SKM-1 treated with dmso at 0.1 percent for 144 hours (cell line): ENCODE results near the gene TEX29.

Source experiments
- DNase-seq: peaks from one replicate; lab custom pipeline; 2025; ENCODE audit not compliant: unreplicated experiment; lab: John Stamatoyannopoulos, UW

The TEX29 gene

DNA sequence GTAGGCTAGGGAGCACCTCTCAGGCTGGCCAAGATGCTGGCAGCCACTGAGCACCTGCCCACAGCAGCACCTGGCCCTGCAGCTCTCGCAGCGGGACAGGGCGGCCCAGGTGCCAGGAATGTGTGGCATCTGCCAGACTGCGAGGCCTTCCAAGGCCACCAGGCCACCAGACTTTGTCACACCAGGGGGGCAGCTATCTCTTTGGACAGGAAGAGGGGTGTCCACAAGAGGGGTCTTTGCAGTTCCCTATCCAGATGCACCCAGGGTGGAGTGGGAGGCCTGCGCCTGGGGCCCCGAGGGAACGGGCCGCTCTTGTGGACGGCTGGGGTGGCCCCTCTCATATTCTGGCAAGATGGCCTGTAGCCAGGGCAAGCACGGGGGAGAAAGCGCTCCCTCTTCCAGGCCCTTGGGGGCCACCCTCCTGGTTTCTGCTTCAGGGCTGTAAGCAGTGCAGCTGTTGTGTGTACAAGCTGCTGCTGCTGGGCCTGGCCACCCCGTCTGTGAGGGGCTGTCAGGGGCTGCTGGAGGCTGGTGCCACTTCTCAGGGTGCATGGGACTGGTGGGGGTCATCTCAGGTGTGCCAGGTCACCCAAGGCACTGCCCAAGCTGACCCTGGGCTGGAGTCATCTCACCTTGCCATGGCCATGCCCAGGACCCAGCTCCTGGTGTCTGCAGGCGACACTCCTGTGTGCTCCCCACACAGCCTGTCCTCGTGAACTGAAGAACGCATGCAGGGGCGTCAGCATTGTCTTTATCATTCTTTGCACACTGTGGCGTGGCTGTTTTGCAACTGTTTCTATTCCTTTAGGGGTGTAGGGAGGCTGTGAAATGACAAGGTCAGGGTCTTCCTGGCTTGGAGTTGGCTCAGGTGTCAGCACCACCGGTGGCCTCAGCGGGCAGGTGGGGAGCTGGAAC is 1.8 kb downstream of the TEX29 start:
- DNase-seq = no peak

DNA sequence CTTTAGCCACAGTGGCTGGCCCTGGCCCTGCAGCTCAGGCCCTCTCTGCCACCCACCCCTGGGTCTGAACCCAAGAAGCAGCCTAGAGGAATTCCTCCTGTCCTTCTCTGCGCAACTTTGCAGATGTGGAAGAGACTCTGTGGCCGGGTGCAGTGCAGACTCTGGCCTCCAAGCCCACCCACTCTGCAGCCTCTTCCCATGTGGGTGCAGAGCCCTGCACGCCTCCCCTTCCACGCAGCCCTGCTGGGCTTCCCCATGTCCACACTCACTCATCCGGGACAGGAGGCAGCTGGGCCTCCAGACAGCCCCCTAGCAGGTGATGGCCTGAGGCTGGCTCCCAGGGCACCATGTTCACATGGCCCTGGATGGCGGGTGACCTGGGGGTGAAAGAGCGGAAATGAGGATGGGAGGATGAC is 2.5 kb downstream of the TEX29 start:
- no peak for DNase-seq

DNA sequence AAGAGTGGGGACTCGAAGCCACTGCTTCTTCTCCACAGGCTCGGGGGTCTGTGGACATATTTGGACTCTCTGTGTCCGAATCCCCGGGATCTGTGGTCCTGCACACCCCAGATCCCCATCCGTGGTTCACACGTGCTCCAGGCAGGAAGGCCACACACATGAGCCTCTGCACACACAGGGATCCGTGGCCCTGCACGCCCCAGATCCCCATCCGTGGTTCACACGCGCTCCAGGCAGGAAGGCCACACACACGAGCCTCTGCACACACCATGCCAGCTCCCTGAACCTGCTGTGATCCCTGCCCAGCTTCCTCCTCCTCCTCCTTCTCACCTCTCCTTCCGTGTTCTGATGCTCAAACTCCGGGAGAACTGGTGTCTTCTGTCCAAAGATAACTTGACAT is 3.1 kb downstream of the TEX29 start:
- no peak for DNase-seq

DNA sequence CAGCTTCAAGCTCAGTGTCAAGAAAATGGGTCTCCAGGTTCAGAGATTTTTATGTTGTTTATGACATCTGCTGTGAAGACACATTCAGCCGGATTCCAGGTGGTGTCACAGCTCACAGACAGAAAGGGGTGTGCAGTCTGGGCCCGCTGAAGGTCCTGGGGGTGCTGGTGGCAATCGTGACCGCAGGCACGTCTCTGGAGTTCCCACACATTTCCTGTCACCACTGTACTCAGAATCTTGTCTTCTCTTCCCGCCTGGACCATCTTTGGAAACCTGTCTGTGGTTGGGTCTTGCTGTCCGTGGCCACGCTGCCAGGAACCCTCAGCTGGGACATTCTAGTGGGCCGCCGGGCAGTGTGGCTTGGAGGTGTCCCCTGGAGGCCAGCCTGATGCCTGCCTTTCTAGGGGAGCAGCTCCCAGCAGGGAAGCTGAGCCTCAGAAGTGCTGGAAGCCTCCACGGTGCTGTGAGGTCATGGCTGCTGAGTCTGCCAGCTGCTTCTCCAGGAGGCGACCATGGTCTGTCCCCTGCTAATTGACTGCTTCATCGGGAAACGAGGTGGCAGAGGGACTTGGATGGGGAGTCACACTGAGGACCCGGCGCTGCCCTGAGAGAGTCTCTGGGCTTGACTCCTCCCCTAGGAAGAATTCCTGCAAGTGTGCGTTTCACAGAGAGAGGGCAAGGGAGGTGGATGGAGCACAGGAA is 3.7 kb downstream of the TEX29 start:
- DNase-seq = no peak

DNA sequence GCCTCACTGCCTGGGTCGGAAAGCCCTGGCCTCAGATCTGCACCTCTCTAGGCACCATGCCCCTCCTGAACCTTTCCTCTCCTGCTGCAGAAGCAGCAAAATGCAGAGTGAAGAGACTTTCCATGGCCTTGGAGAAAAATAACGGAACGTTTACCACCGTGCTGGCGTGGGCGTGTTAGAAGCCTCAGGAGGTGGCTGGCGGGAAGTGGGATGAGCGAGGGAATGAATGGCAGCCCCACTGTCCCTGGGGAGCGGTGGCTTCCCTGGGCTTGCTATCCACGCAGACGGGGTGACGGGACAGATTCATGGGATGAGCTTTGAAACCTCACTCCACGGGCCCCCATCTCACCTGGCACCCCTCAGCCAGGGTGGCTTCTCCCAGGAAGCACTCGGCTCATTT is 4.3 kb downstream of the TEX29 start:
- DNase-seq = no peak

DNA sequence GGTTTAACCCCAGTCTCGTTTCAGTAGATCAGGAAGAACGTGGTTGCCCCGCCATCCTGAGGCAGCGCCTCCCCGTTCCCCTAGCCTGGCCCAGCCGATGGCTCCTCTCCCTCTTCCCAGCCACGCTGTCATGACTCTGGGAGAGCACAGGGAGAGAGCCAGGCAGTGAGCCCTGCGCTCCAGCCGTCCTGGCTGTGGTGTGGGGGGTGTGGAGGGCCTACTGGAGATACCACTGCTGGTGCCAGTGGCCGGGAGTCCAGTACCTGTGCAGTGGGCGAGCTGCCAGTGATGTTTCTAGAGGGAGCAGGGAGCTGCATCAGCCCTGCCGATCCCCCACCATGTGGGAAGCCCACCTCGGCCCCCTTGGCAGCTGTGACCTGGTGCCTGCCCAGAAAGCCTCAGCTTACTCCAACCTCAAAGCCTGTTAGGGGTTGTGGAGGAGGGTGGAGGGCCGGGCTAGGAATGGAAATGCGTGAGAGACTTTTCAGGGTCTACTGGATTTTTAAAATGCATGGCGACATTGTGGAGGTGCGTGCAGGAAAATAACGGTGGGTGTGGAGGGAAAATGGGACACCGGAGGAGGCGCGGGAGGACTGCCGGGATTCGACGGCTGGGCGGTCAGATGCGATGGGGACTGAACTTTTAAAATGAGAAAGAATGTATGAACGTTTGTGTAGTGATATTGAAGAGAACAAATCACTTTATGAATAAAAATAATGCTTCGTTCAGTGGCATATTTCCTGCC is 4.9 kb downstream of the TEX29 start:
- no peak for DNase-seq

DNA sequence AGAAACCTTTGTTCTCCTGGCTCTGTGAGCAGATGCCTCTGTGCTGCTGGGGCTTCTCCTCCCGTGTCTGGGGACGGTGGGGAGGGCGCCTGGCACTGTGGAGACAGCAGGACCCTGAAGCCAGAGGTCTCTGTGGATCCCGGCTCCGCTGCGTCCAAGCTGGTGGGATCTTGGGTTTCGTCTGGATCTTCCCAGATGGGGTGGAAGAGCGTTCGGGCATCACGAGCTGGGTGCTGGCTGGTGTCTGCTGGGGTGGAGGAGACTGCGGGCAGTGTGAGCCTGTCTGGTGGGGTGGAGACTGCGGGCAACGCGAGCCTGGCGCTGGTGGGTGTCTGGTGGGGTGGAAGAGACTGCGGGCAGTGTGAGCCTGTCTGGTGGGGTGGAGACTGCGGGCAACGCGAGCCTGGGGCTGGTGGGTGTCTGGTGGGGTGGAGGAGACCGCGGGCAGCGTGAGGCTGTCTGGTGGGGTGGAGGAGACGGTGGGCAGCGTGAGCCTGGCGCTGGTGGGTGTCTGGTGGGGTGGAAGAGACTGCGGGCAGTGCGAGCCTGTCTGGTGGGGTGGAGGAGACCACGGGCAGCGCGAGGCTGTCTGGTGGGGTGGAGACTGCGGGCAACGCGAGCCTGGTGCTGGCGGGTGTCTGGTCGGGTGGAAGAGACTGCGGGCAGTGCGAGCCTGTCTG is 5.6 kb downstream of the TEX29 start:
- DNase-seq = no peak

DNA sequence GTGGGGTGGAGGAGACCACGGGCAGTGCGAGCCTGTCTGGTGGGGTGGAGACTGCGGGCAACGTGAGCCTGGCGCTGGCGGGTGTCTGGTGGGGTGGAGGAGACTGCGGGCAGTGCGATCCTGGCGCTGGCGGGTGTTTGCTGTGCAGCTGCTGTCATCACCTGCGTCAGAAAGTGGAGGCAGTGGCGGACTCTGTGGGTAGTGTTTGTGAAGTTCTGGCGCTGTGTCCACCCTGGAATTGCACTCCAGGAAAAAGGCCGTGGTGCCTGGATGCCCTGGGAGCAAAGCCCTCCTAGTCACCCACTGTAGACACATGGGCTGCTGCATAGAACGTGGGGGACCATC is 6.2 kb downstream of the TEX29 start:
- no peak for DNase-seq

DNA sequence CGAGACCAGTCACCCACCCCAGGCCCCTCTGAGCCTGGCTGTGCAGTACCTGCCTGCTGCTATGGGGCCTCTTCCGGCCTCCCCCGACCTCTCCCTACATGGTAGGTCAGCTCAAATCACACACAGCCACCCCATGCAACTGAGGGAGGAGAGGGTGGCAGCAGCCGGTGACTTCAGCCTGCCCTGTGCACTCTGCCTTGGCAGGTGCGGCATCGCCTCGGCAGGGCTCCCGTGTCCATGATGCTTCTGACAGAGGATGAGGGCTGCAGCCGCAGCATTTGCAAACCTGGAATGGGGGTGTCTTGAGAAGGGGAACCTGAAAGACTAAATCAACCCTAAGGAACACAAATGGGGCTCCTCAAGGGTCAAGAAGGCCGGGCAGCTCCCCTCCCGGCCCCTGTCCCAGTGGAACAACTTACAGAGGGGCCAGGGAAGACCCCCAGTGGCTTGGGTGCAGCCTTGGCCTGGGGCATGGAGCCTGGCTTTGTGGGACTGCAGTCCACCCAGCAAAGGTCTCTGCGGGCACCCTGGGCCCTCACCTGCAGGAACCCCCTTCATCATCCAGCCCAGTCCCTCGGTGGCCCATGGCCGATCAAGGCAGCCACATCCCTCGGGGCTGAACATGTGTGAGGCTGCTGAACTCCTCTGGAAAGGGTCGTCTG is 6.7 kb downstream of the TEX29 start:
- DNase-seq = no peak

DNA sequence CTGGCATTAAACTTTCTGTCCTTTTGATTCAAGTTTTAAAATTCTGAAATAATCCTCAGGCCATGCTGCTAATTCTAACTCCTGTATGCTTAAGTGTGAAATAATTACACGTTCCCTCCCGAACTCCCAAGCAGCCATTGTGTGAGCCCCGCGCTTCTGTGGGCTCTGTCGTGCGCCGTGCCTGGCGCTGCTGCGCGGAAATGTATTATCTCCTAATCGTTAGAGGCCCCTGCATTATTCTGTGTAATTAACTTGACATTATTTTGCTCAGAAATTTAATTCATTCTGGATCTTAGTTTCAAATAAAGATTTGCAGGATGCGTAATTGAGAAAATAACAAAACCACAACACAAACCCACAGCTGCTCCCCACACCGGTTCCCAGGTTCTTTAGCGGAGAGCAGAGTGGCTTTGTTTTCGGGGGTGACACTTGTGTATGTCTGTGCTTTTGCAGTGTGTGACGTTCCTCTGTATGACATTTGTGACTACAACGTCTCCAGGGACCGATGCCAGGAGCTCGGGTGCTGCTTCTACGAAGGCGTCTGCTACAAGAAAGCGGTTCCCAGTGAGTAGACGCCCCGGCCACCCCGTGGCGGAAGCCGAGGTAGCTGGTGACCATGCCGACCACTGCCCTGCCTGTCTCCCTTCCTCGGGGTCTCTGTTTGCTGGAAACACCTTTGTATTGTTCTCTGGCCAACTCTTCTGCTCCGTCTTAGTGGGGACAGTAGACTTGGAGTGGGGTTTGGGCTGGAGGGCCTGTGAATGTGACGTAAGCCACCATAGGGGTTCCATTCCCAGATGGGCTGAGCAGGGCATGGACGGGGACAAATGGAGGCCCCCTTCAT is 7.5 kb downstream of the TEX29 start:
- DNase-seq = no peak

DNA sequence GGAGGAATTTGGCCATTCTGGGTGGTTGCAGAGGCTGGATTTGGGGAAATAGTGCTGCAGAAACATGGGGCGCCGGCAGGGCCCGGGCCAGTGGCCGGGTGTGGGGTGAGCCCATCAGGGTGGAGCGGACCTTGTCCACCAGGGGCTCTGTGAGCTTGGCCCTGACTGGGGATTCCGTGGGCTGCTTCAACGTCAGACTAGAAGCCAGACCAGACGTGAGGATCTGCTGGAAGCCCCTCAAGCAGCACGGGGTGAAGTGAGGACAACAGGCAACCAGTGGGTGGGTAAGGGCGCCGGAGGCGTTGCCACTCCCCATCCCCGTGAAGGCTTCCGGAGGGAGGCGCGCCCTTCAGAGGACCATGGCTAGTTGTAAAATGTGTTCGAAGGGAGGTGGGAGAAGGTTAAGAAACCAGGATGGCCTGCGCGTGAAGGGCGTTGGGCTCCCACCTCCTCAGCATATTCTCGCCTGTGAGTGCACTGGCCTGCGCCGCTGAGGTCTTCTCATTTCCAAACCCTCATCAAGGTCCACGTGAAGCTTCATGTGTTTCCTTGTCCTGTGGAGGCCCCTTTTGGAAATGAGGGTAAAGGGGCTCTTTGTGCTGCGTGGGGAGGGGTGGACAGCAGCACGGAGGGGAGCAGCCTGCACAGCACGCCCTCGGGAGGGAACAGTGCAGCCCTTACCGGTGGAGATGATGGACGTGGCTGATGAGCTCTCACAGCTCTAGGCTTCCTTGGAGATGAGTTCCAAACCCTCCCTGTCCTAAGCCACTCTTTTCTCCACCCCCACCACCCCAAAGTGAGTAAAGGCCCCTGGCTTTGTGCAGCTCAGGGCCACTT is 8.3 kb downstream of the TEX29 start:
- no peak for DNase-seq

DNA sequence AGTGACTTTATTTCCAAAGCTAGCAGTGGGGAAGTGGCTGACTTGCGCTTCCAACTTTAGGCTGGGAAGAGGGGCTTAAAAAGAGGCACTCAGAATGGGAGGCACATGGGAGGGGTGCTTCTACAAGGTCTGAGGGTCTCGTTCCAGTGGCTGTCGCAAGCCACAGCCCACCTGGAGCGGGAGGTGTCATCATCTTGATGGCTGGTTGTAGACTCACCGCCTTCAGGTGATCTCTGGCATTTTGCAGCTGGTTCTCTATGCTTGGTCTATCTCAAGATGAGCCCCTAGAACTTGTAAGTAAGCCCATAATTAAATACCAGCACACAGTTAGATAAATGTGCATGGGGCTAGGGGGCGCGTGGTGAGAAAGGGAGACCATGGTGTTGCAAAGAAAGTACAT is 9.2 kb downstream of the TEX29 start:
- no peak for DNase-seq

DNA sequence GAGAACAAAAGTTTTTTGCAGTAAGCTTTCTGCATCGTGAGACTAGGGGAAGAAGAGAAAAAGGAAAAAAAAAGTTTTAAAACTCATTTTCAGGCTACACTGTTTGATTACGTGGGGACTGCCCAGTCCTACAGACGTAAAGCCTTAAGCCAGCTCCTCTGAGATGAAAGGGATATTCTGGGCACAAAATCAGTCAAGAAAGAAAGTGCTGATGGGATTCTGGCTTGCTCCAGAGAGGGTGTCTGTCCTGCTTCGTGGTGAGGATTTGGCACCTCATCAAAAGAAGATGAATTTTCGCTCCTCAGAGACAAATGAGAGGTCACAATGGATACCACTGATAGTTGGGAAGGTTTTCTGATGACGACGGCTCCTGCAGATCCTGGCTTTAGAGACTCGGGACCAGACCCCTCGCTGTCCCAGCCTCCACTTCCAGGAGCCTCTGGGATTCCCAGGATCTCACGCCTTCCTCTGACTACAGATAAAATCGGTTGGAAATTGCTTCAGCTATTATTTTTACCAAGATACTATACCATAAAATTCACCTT is 9.7 kb downstream of the TEX29 start:
- no peak for DNase-seq

DNA sequence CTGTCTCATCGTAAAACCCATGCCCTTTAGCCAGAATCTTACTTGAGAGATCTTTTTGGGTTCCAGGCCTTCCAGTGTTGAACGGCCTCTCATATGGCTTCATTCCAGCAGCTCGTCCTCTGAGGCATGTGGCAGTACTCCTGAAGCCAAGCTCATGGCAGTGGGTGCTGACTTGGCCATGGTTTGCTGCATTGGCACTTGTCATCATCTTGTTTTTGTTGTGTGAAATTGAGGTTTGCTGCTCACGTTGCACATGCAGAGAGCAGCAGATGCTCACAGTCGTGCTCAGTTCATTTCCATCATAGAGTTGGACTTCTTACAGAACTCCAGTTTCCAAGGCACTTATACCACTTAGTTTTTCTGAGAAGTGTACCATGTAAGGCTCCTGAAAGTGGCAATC is 14.9 kb downstream of the TEX29 start:
- no peak for DNase-seq

DNA sequence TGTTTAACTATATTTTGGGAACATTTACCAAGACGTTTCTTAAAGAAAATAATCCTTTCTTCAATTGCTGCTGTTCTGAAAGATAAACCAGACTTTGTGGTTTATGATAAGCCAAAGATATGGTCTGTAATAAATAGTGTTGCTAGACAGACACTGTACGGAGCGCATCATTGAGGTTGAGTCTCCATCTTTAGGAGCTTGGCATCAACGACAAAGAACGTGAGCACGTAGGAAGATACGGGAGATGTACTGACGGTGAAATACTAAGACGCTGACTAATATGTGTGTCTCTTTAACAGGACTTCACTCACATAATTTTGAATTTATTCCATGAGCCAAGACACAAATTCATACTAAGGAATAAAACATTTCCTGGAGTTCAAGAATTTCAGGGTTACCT is 16.2 kb downstream of the TEX29 start:
- no peak for DNase-seq

DNA sequence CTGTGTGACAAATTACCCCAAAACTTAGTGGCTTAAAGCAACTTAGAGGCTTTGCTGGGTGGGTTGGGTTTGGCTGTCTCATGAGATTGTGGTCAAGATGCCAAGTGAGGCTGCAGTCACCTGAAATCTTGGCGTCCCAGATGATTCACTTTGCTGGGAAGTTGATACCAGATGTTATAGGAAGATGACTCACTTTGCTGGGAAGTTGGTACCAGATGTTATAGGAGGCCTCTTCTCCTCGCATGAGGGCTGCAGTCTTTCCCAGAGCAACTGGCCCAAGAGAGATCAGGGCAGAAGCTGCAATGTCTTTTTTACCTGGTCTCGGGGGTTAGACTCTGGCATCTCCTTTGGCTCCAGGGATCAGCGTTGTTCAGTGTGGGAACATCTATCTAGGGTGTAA is 16.8 kb downstream of the TEX29 start:
- no peak for DNase-seq

DNA sequence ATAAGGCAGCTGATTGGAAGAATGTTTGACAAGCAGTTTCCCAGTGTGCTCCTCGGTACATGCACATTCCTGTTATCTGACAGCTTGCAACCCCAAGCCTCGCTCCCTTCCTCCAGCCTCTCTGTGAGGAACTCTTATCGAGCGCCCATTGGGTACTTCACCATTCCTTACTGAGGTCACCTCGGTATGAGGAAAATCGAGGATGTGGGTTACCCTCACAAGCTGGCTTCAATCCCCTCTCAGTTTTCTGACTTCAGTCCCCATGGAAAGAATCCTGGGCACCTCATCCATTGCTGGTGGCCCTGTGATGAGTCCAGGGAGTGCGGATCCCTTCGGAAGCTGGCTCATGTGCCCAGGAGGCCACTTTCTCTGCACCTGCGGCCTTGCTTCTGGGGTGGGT is 17.3 kb downstream of the TEX29 start:
- DNase-seq = no peak

DNA sequence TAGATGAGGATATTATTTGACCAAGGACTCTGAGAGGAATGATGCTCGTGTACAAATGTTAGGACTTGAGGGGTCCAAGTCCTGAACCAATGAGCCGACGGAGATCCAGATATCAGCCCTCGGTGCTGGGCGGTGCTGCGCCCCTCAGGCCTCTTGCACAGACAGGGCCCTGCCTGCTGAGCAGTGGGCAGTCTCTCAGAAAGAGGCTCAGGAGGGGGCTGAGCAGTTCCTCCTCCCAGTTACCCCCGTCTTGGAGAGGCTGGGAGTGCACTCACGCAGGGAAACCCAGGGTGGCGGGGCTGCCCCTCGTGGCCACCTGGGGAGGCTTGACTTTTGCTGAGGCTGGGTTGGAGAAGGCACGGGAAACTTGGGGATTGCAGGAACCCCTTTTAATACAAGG is 18.4 kb downstream of the TEX29 start:
- DNase-seq = no peak
